Testis (tissue), 3 donors: ENCODE measurements around the gene SYK. TPM values are rescaled to one million over a fixed set of nuclear protein-coding genes. Genes with fewer than 3 reads are reported as not detected.

ENCODE experiments used
- DNase-seq: peaks from one replicate; pipeline ENCODE4 v3.0.0-alpha.2; 2019
- H3K27ac ChIP-seq, 2 donors: fragments of 200-600 bp; sonication (generic); one replicate each; pipeline ENCODE4 v1.5.1; 2019
- H3K27me3 ChIP-seq: fragments of 200-600 bp; sonication (generic); one replicate; pipeline ENCODE4 v1.5.1; 2019
- H3K36me3 ChIP-seq: fragments of 200-600 bp; sonication (generic); one replicate; pipeline ENCODE4 v1.5.1; 2017; ENCODE audit warnings: low read depth; ENCODE audit errors: missing control alignments
- H3K4me1 ChIP-seq: fragments of 200-600 bp; sonication (generic); one replicate; pipeline ENCODE4 v1.5.1; 2019
- H3K4me3 ChIP-seq, 2 donors: fragments of 200-600 bp; sonication (generic); one replicate each; pipeline ENCODE4 v1.5.1; 2017 to 2019
- H3K9me3 ChIP-seq: fragments of 200-600 bp; sonication (generic); one replicate; pipeline ENCODE4 v1.5.1; 2017
- CTCF ChIP-seq, 3 experiments: fragments of 450-650 bp in 2 of 3; fragments of 200-600 bp in 1 of 3; sonication (generic) in 1 of 3; IDR thresholded peaks; one replicate each; pipeline ENCODE4 v1.5.1; 2016 to 2019; ENCODE audit warnings: antibody characterized with exemption in 3 of 3, mild to moderate bottlenecking in 2 of 3, moderate library complexity in 1 of 3
- POLR2A ChIP-seq: fragments of 450-650 bp; IDR thresholded peaks from one replicate; pipeline ENCODE4 v1.6.1; 2017; ENCODE audit warnings: antibody characterized with exemption, mild to moderate bottlenecking, moderate library complexity
- WGBS, 2 donors: methylation state at CpG; one replicate each; pipeline ENCODE4 v1.1.5; 2018; 5-methylcytosine and 5-hydroxymethylcytosine counted together
- intact Hi-C: fragments of 100-400 bp; cut with DNase I; formaldehyde crosslinking; loops from one replicate; pipeline ENCODE4 v1.15.1; 2023; ENCODE audit warnings: low total_unique reads
- polyA plus RNA-seq: library from polyadenylated mRNA; stranded (reverse); fragments of 350-450 nt; fragmentation: Illumina TruSeq; extraction: RNeasy Lipid Tissue Mini Kit (QIAGEN cat#74804); gene quantifications from one replicate; pipeline ENCODE4 v1.2.3, GENCODE V29; 2014; ENCODE audit warnings: low read depth, low replicate concordance; ENCODE audit not compliant: insufficient read depth
- total RNA-seq, 2 donors: library from RNA; depleted of rRNA; stranded (reverse); fragments of >200 nt; gene quantifications; one replicate each; pipeline ENCODE4 v1.2.3, GENCODE V29; 2016

SYK gene
- total and polyA plus RNA-seq, 3 donors from 2014 or later = 22.0 to 51.1 (median 30.8) TPM

- intact Hi-C loops = loop anchor here (2.0 kb wide), 1 partner anchor 17 kb away; no protein-coding TSS in a partner anchor
- no peak for DNase-seq
- 79% methylated on average over 4 of the region's 4 CpGs for WGBS, 2 donors
These were observed 128.0 kb downstream of the SYK start for GRCh38 chr9:90929626-90930025.

GRCh38 chr9:90933468-90933867 lies 131.8 kb downstream of the SYK start:
- Histone ChIP-seq H3K36me3 (no peaks in the 10 kb centered on the region), H3K27ac (no peak overlapping the region), H3K4me1 (no peaks in the 10 kb centered on the region), H3K9me3 (no peaks in the 10 kb centered on the region), H3K27me3 (no peaks in the 10 kb centered on the region), H3K4me3 (no peak overlapping the region)
- DNase-seq = no peak
- no peak for TF ChIP-seq POLR2A
- intact Hi-C loops = no loop called here
- WGBS, 2 donors = 96% methylated on average over 3 of the region's 3 CpGs

More at GRCh38 chr9:90929626-90930025, 128.0 kb downstream of the SYK start:
- Histone ChIP-seq H3K4me3 (no peak overlapping the region), H3K27me3 (no peaks in the 10 kb centered on the region), H3K27ac (no peak overlapping the region), H3K9me3 (no peaks in the 10 kb centered on the region), H3K4me1 (no peaks in the 10 kb centered on the region), H3K36me3 (no peaks in the 10 kb centered on the region)
- no peak for TF ChIP-seq POLR2A
- TF ChIP-seq CTCF (IDR thresholded peaks at IDR 0.05) = no peak

- Histone ChIP-seq H3K27ac (no peak overlapping the region), H3K9me3 (no peaks in the 10 kb centered on the region), H3K36me3 (no peaks in the 10 kb centered on the region), H3K27me3 (no peaks in the 10 kb centered on the region), H3K4me1 (no peaks in the 10 kb centered on the region), H3K4me3 (no peak overlapping the region)
- TF ChIP-seq POLR2A (no peak), CTCF (IDR thresholded peaks at IDR 0.05) (no peak)
- intact Hi-C loops = no loop called here
- WGBS, 2 donors = 88 to 93% methylated on average over 3 of the region's 3 CpGs
- DNase-seq = no peak
These were observed 137.7 kb downstream of the SYK start for GRCh38 chr9:90939351-90939750.

- Histone ChIP-seq H3K27ac (no peak overlapping the region), H3K4me3 (no peak overlapping the region), H3K9me3 (no peaks in the 10 kb centered on the region), H3K4me1 (no peaks in the 10 kb centered on the region), H3K36me3 (no peaks in the 10 kb centered on the region), H3K27me3 (no peaks in the 10 kb centered on the region)
- 67 to 95% methylated on average over 1 of the region's 1 CpG for WGBS, 2 donors
- DNase-seq = no peak
- intact Hi-C loops = no loop called here
- TF ChIP-seq POLR2A = no peak
- no peak for TF ChIP-seq CTCF (IDR thresholded peaks at IDR 0.05)
These were observed 138.7 kb downstream of the SYK start for GRCh38 chr9:90940280-90940679.

- Histone ChIP-seq H3K9me3 (no peaks in the 10 kb centered on the region), H3K27ac (no peak overlapping the region), H3K4me3 (no peak overlapping the region), H3K36me3 (no peaks in the 10 kb centered on the region), H3K27me3 (no peaks in the 10 kb centered on the region), H3K4me1 (no peaks in the 10 kb centered on the region)
- WGBS, 2 donors = 82 to 92% methylated on average over 5 of the region's 5 CpGs
- no peak for DNase-seq
- intact Hi-C loops = no loop called here
- TF ChIP-seq CTCF (IDR thresholded peaks at IDR 0.05) (no peak), POLR2A (no peak)
These were observed 140.0 kb downstream of the SYK start for GRCh38 chr9:90941661-90942060.
